Activated T-cell treated with anti-CD3 and anti-CD28 coated beads, Interleukin-2, amount 50 U/mL, for 4 hours (primary cell): ENCODE data around the gene FGF14. TPM values are rescaled to one million over a fixed set of nuclear protein-coding genes. Genes with fewer than 3 reads are reported as not detected.
"Not testable (repeated sequence)": the region's sequence is repeated elsewhere in the genome, so short reads cannot be mapped to it uniquely, and the experiment has no call there.

Experiments
- ATAC-seq, 2 donors: fragments of 200-7000 bp; cut with Tn5 transposase; one replicate each; pipeline ENCODE4 v1.10.0; 2021
- DNase-seq: peaks from one replicate; pipeline ENCODE4 v3.0.0-alpha.2; 2020
- H3K27me3 Mint-ChIP-seq: one replicate; pipeline ENCODE4 v1.8.0; 2021; ENCODE audit warnings: low read depth, mixed read lengths
- H3K36me3 Mint-ChIP-seq: one replicate; pipeline ENCODE4 v1.8.0; 2022; ENCODE audit warnings: mixed read lengths; ENCODE audit not compliant: insufficient read depth
- H3K4me1 Mint-ChIP-seq: one replicate; pipeline ENCODE4 v1.8.0; 2021; ENCODE audit warnings: low read depth, mixed read lengths
- H3K4me3 Mint-ChIP-seq: one replicate; pipeline ENCODE4 v1.8.0; 2021; ENCODE audit warnings: mild to moderate bottlenecking, moderate library complexity, mixed read lengths
- H3K9me3 Mint-ChIP-seq: one replicate; pipeline ENCODE4 v1.8.0; 2021; ENCODE audit warnings: mixed read lengths
- total RNA-seq, 3 donors: library from RNA; stranded (reverse); gene quantifications; one replicate each; pipeline ENCODE4 v1.2.1, GENCODE V29; 2021

Gene FGF14
- total RNA-seq, 3 donors from 2014 or later = not detected

GRCh38 chr13:102041544-102041943 is 360.3 kb downstream of the FGF14 start:
- Mint-ChIP-seq H3K4me3 (no peak overlapping the region), H3K4me1 (no peaks in the 10 kb centered on the region), H3K9me3 (no peaks in the 10 kb centered on the region), H3K27me3 (no peaks in the 10 kb centered on the region), H3K36me3 (no peaks in the 10 kb centered on the region)
- no peak for DNase-seq
- ATAC-seq = no peak

- ATAC-seq (no peak), DNase-seq (no peak)
- H3K4me3 Mint-ChIP-seq = no peak overlapping the region
- no peaks in the 10 kb centered on the region for H3K4me1 Mint-ChIP-seq
- no peaks in the 10 kb centered on the region for H3K27me3 Mint-ChIP-seq
- H3K9me3 Mint-ChIP-seq = no peaks in the 10 kb centered on the region
- H3K36me3 Mint-ChIP-seq = no peaks in the 10 kb centered on the region
Observed at GRCh38 chr13:102040812-102041211, 361.0 kb downstream of the FGF14 start.

- ATAC-seq (no peak), DNase-seq (no peak)
- H3K27me3 Mint-ChIP-seq = no peaks in the 10 kb centered on the region
- no peak overlapping the region for H3K4me3 Mint-ChIP-seq
- H3K9me3 Mint-ChIP-seq = no peaks in the 10 kb centered on the region
- H3K36me3 Mint-ChIP-seq = no peaks in the 10 kb centered on the region
- no peaks in the 10 kb centered on the region for H3K4me1 Mint-ChIP-seq
Observed at GRCh38 chr13:102039264-102039663, 362.6 kb downstream of the FGF14 start.

- DNase-seq (no peak), ATAC-seq (no peak)
- H3K4me1 Mint-ChIP-seq = no peaks in the 10 kb centered on the region
- no peaks in the 10 kb centered on the region for H3K9me3 Mint-ChIP-seq
- H3K36me3 Mint-ChIP-seq = no peaks in the 10 kb centered on the region
- H3K4me3 Mint-ChIP-seq = no peak overlapping the region
- H3K27me3 Mint-ChIP-seq = no peaks in the 10 kb centered on the region
Observed at GRCh38 chr13:102038787-102039186, 363.1 kb downstream of the FGF14 start.

- H3K9me3 Mint-ChIP-seq = no peaks in the 10 kb centered on the region
- no peaks in the 10 kb centered on the region for H3K4me1 Mint-ChIP-seq
- DNase-seq (no peak), ATAC-seq (no peak)
- H3K27me3 Mint-ChIP-seq = no peaks in the 10 kb centered on the region
- no peak overlapping the region for H3K4me3 Mint-ChIP-seq
- H3K36me3 Mint-ChIP-seq = no peaks in the 10 kb centered on the region
Observed at GRCh38 chr13:102035969-102036368, 365.9 kb downstream of the FGF14 start.

- no peak for ATAC-seq
- DNase-seq = no peak
- Mint-ChIP-seq H3K4me3 (no peak overlapping the region), H3K4me1 (no peaks in the 10 kb centered on the region), H3K9me3 (no peaks in the 10 kb centered on the region), H3K36me3 (no peaks in the 10 kb centered on the region), H3K27me3 (no peaks in the 10 kb centered on the region)
Observed at GRCh38 chr13:102033857-102034331, 368.0 kb downstream of the FGF14 start.

- no peaks in the 10 kb centered on the region for H3K9me3 Mint-ChIP-seq
- H3K36me3 Mint-ChIP-seq = no peaks in the 10 kb centered on the region
- ATAC-seq (no peak), DNase-seq (no peak)
- no peaks in the 10 kb centered on the region for H3K27me3 Mint-ChIP-seq
- H3K4me1 Mint-ChIP-seq = no peaks in the 10 kb centered on the region
- no peak overlapping the region for H3K4me3 Mint-ChIP-seq
Observed at GRCh38 chr13:102033386-102033785, 368.5 kb downstream of the FGF14 start.

GRCh38 chr13:102028868-102029267 is 373.0 kb downstream of the FGF14 start:
- no peaks in the 10 kb centered on the region for H3K36me3 Mint-ChIP-seq
- H3K9me3 Mint-ChIP-seq = no peaks in the 10 kb centered on the region
- no peak overlapping the region for H3K4me3 Mint-ChIP-seq
- no peak for ATAC-seq
- no peaks in the 10 kb centered on the region for H3K4me1 Mint-ChIP-seq
- no peak for DNase-seq
- H3K27me3 Mint-ChIP-seq = peaks cover 2% of the 10 kb centered on the region

- DNase-seq (no peak), ATAC-seq (no peak)
- Mint-ChIP-seq H3K4me1 (no peaks in the 10 kb centered on the region), H3K9me3 (no peaks in the 10 kb centered on the region), H3K36me3 (no peaks in the 10 kb centered on the region), H3K27me3 (peaks cover 2% of the 10 kb centered on the region), H3K4me3 (no peak overlapping the region)
Observed at GRCh38 chr13:102028206-102028605, 373.6 kb downstream of the FGF14 start.

GRCh38 chr13:102021777-102022176 is 380.1 kb downstream of the FGF14 start:
- H3K36me3 Mint-ChIP-seq = no peaks in the 10 kb centered on the region
- DNase-seq (no peak), ATAC-seq (no peak)
- H3K4me3 Mint-ChIP-seq = no peak overlapping the region
- H3K9me3 Mint-ChIP-seq = peaks cover 23% of the 10 kb centered on the region
- H3K4me1 Mint-ChIP-seq = no peaks in the 10 kb centered on the region
- peaks cover 2% of the 10 kb centered on the region for H3K27me3 Mint-ChIP-seq

- Mint-ChIP-seq H3K9me3 (peaks cover 23% of the 10 kb centered on the region), H3K27me3 (no peaks in the 10 kb centered on the region), H3K36me3 (no peaks in the 10 kb centered on the region), H3K4me1 (no peaks in the 10 kb centered on the region), H3K4me3 (no peak overlapping the region)
- ATAC-seq = no peak
- no peak for DNase-seq
Observed at GRCh38 chr13:102020611-102021216, 381.1 kb downstream of the FGF14 start.

- no peaks in the 10 kb centered on the region for H3K4me1 Mint-ChIP-seq
- H3K4me3 Mint-ChIP-seq = no peak overlapping the region
- no peaks in the 10 kb centered on the region for H3K36me3 Mint-ChIP-seq
- H3K9me3 Mint-ChIP-seq = peaks cover 23% of the 10 kb centered on the region
- no peak for ATAC-seq
- no peak for DNase-seq
- H3K27me3 Mint-ChIP-seq = no peaks in the 10 kb centered on the region
Observed at GRCh38 chr13:102018716-102019115, 383.1 kb downstream of the FGF14 start.

- ATAC-seq (no peak), DNase-seq (no peak)
- peaks cover 23% of the 10 kb centered on the region for H3K9me3 Mint-ChIP-seq
- no peaks in the 10 kb centered on the region for H3K4me1 Mint-ChIP-seq
- no peaks in the 10 kb centered on the region for H3K27me3 Mint-ChIP-seq
- no peak overlapping the region for H3K4me3 Mint-ChIP-seq
- H3K36me3 Mint-ChIP-seq = no peaks in the 10 kb centered on the region
Observed at GRCh38 chr13:102017248-102017647, 384.6 kb downstream of the FGF14 start.

GRCh38 chr13:102012299-102013293 is 389.3 kb downstream of the FGF14 start:
- Mint-ChIP-seq H3K4me3 (no peak overlapping the region), H3K27me3 (no peaks in the 10 kb centered on the region), H3K9me3 (peaks cover 5% of the 10 kb centered on the region), H3K4me1 (no peaks in the 10 kb centered on the region), H3K36me3 (no peaks in the 10 kb centered on the region)
- no peak for ATAC-seq
- no peak for DNase-seq

GRCh38 chr13:102011455-102011854 is 390.4 kb downstream of the FGF14 start:
- not testable (repeated sequence) for H3K27me3 Mint-ChIP-seq, H3K4me1 Mint-ChIP-seq, DNase-seq, H3K36me3 Mint-ChIP-seq, ATAC-seq, H3K4me3 Mint-ChIP-seq, H3K9me3 Mint-ChIP-seq
